Activated CD4-positive, alpha-beta T cell treated with anti-CD3 and anti-CD28 coated beads, Interleukin-2, Interleukin-4, amounts not matched to agents 100 ng/mL and 50 ng/mL, durations not matched to agents 16 hours and 8 hours (primary cell): ENCODE results near the gene MPST.
A peak's percentile ranks its signal among the peaks of the same experiment; 100 is the strongest.

Experiments used
- DNase-seq: peaks from one replicate; pipeline ENCODE4 v3.0.0-alpha.2; 2020; ENCODE audit warnings: low spot score

Gene MPST

GRCh38 chr22:37022483-37023337 lies 3.2 kb downstream of the MPST start:
- no peak for DNase-seq

- DNase-seq: no peak
Measured at GRCh38 chr22:37023743-37024338, 4.3 kb downstream of the MPST start.

- no peak for DNase-seq
Measured at GRCh38 chr22:37024339-37025157, 5.0 kb downstream of the MPST start.

GRCh38 chr22:37025500-37026070 lies 6.0 kb downstream of the MPST start:
- no peak for DNase-seq

- DNase-seq: no peak
Measured at GRCh38 chr22:37026325-37026724, 6.8 kb downstream of the MPST start.

- DNase-seq: no peak
Measured at GRCh38 chr22:37027556-37027955, 8.0 kb downstream of the MPST start.

GRCh38 chr22:37028692-37029674 lies 9.4 kb downstream of the MPST start:
- DNase-seq: no peak

GRCh38 chr22:37030560-37031281 lies 11.2 kb downstream of the MPST start:
- no peak for DNase-seq

- no peak for DNase-seq
Measured at GRCh38 chr22:37032134-37032534, 12.6 kb downstream of the MPST start.

GRCh38 chr22:37032535-37033460 lies 13.3 kb downstream of the MPST start:
- no peak for DNase-seq

GRCh38 chr22:37033605-37034430 lies 14.3 kb downstream of the MPST start:
- no peak for DNase-seq

GRCh38 chr22:37036655-37037377 lies 17.3 kb downstream of the MPST start:
- DNase-seq: no peak

GRCh38 chr22:37037669-37038068 lies 18.1 kb downstream of the MPST start:
- no peak for DNase-seq

- DNase-seq: no peak
Measured at GRCh38 chr22:37039466-37039865, 19.9 kb downstream of the MPST start.

- no peak for DNase-seq
Measured at GRCh38 chr22:37043209-37043827, 23.8 kb downstream of the MPST start.

- DNase-seq: peak; percentile 66
Measured at GRCh38 chr22:37043828-37044538, 24.4 kb downstream of the MPST start.
